ENCODE results near the gene DOCK2.
"Not testable (repeated sequence)": the region's sequence is repeated elsewhere in the genome, so short reads cannot be mapped to it uniquely, and the experiment has no call there.

Gene DOCK2

DNA sequence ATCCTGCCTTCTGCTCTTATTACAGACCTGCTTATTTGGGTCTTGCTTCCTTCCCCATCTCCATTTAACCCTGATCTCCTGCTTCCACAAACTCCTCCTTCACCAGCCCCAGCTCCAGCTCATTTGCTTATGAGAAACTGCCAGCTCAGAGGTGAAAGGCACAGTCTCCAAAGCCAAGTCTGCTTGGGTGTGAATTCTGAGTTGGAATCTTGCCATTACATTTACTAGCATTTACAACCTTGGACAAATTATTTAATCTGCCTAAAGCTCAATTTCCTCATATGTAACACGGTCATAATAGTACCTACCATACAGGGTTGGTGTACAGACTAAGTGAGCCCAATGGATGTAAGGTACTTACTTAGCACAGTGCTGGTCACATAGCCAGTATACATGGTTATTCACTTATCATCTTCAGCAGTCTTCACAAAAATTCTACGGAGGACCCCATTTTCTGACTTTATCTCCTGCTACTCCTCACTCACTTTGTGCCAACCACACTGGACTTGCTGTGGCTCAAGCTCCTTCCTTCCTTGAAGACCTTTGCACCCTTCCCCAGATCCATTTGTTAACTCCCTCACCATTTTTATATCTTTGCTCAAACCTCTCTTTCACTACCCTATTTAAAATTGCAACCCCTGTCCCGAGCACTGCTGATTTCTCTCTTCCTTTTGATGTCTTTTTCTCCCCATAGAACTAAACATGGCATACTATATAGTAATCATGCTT is 86.2 kb downstream of the DOCK2 start:
- no peak for DNase-seq

DNA sequence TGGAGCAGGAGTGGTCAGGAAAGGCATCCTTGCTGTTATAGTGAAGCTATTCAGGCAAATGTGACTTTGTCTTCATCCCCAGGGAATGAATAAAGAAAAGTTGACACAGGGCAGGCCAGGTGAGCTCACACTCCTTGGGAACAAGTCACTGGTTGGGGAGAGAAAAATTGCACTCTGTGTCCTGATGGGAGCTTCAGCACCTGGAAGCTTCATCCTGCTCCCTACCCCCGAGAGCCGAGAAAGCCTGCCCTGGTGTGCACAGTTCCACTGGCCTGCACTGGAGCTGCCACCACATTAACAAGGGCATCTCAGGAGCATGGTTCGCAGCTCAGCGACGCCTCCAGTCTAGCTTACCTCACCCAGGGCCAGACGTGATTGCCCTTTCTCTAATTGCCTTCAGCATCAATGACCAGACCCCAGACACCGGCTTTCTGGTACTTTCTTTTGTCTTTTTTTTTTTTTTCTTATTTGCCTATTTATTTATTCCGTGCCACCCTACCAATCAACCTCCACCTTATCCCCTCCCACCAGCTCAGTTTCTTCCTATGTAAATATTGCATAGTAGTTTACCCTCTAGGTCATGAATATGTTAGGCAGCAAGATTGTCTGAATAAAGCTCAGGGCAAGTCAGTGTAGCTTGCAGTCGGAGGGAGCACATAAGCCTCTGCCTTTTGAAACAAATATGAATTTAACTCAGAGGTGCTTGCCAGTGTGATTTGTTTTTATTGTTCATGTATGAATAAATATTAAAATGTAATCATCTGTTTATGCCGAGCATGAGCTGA is 87.4 kb downstream of the DOCK2 start:
- no peak for DNase-seq

GRCh38 chr5:169725665-169726064 is 88.6 kb downstream of the DOCK2 start:
- not testable (repeated sequence) for DNase-seq

DNA sequence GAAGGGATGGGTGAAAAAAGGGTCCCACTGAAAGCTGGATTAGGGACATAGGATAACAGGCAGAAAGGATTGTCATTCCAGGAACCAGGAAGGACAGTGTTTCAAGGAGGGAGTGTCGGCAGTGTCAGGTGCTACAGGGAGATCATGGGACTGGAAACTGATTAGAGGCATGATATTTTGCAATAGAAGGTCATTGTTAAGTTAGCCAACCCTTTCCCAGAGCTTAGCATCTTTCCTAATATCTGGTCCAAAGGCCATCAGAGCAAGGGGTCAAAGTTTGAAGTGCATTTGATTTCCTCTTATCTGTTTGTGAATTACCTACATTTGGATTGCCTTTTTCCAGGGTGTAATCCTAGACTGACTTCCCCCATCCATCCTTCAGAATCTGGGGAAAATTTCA is 91.3 kb downstream of the DOCK2 start:
- no peak for DNase-seq

DNA sequence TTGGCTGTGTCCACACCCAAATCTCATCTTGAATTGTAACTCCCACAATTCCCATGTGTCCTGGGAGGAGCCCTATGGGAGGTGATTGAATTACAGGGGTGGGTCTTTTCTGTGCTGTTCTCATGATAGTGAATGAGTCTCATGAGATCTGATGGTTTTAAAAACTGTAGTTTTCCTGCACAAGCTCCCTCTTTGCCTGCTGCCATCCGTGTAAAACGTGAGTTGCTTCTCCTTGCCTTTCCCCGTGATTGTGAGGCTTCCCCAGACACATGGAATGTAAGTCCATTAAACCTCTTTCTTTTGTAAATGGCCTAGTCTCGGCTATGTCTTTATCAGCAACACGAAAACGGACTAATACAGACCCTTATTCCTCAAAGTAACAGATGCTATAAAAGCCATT is 94.1 kb downstream of the DOCK2 start:
- DNase-seq = no peak

- DNase-seq = no peak
Measured at GRCh38 chr5:169732841-169733240, 95.8 kb downstream of the DOCK2 start.

DNA sequence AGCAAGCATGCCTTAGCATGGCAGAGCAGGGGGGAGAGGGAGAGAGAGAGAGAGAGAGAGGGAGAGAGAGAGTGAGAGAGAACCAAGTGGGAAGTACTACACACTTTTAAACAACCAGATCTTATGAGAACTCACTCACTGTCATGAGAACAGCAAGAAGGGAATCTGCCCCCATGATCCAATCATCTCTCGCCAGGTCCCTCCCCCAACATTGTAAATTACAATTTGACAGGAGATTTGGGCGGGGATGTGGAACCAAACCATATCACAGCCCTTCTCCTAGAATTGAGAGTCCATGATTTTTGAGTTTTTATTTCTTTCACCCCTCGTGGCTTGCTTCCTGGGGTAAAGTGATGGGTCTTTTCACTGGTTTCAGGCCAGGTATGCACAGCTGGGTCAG is 98.8 kb downstream of the DOCK2 start:
- no peak for DNase-seq

DNA sequence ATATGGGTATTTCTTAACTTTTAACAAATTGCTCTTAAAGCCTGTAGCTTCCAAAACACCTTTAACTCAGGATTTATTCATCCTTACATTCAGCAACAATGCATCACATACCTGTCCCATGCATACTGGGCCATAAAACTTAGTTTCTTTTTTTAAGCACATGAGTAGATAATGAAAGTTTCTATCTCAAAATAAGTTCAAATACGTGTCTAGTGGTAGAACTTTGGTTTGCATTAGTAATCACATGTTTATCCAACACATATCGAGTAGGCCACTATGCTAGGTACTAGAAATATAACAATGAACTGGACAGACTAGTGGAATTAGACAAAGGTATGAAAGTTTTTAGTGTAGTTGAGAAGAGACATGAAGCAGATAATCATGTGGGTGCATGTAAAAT is 99.6 kb downstream of the DOCK2 start:
- no peak for DNase-seq

DNA sequence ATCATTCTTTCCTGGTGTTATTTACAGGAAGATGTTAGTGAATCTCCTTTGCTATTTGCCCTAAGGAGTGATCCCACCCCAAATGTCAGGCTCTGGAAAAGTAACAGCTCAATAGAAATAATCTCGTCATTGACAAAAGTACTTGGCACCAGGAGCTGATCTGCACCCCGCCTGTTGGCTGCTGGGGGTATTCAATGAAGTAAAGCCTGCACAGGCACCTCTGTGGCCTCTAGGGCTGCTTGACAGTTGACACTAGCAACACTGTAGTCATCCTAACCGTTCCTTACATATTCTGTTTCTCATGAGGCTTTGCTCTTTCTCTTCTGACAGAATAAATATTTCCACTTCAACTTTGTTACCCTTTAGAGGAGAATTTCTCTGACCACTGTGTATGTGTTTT is 103.4 kb downstream of the DOCK2 start:
- DNase-seq = no peak

GRCh38 chr5:169742771-169743296 is 105.8 kb downstream of the DOCK2 start:
- DNase-seq = no peak

DNA sequence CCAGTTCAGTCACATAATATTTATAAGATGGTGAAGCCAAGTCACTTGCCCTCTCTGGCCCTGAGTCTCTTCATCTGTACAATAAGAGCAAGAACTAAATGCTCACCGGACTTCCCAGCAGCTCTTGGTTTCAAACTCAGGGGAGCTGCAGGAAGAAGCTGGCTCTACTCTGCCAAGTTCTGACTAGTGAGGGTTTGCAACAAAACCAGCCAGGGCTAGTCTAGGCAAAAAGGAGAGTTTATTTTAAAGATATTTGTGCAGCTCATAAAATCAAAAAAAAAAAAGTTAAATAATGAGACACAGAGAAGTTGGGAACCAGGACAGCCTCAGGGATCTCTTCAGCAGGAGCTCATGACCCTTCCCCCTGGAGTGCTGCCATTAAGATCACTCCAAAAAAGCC is 107.3 kb downstream of the DOCK2 start:
- no peak for DNase-seq

GRCh38 chr5:169745441-169746146 is 108.5 kb downstream of the DOCK2 start:
- DNase-seq = no peak

GRCh38 chr5:169746147-169746694 is 109.1 kb downstream of the DOCK2 start:
- no peak for DNase-seq

- DNase-seq = no peak
Measured at GRCh38 chr5:169748174-169748573, 111.1 kb downstream of the DOCK2 start.

GRCh38 chr5:169749295-169749694 is 112.2 kb downstream of the DOCK2 start:
- no peak for DNase-seq

DNA sequence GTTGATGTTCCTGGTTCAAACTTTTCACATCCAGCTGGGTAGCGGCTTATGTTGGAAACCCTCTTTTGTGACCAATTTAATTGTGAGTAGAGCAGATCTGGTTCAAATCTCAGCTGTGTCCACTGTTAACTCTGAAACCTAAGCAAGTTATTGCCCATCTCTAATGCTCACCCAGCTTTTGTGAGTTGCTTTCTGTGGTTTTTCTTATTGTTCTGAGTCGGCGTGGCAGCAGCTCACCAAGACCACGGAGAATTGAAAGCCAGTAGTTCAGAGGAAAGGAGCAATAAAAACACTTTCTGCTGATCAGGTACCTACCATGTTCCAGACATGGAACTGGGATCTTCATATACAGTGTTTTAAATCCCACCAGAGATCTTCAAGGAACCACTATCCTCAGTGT is 114.4 kb downstream of the DOCK2 start:
- DNase-seq = no peak

DNA sequence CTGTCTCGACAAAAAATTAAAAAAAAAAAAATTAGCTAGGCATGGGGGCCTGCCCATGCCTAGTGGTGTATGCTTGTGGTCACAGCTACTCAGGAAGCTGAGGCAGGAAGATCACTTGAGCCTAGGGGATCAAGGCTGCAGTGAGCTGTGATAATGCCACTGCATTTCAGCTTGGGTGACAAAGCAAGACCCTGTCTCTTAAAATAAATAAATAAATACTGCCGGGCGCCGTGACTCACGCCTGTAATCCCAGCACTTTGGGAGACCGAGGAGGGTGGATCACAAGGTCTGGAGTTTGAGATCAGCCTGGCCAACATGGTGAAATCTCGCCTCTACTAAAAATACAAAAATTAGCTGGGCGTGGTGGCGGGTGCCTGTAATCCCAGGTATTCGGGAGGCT is 115.5 kb downstream of the DOCK2 start:
- DNase-seq = not testable (repeated sequence)

- no peak for DNase-seq
Measured at GRCh38 chr5:169753795-169754194, 116.7 kb downstream of the DOCK2 start.

- DNase-seq = no peak
Measured at GRCh38 chr5:169754737-169755136, 117.7 kb downstream of the DOCK2 start.

GRCh38 chr5:169756071-169756765 is 119.1 kb downstream of the DOCK2 start:
- DNase-seq = no peak

- DNase-seq = no peak
Measured at GRCh38 chr5:169757016-169757415, 119.9 kb downstream of the DOCK2 start.

- no peak for DNase-seq
Measured at GRCh38 chr5:169758886-169759285, 121.8 kb downstream of the DOCK2 start.

DNA sequence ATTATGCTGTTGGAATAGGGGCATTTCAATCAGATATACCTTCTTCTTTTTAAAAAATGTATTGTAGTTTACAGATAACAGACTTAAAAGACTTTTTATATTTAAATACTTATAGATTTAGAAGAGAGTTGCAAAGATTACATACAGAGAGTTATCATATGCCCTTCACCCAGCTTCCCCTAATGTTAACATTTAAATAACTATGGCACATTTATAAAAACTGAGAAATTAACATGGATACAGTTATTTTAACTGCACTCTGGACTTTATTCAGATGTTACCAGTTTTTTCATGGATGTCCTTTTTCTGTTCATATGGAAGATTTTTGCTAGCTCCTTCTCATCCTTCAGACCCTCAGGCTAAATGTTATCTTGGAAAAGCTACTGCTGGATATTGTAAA is 123.2 kb downstream of the DOCK2 start:
- no peak for DNase-seq

Measured in stimulated activated CD4-positive, alpha-beta T cell treated with anti-CD3 and anti-CD28 coated beads, Interleukin-4, amount 100 ng/mL, for 24 hours (primary cell).